ENCODE data around the gene PCNX4. TPM values are rescaled to one million over a fixed set of nuclear protein-coding genes. Genes with fewer than 3 reads are reported as not detected.
A peak's percentile ranks its signal among the peaks of the same experiment; 100 is the strongest.

The PCNX4 gene
- total RNA-seq, 1 donor from 2014 or later, result 36.8 TPM

GRCh38 chr14:60214415-60215126, 122.8 kb downstream of the PCNX4 start:
- TF ChIP-seq CTCF (IDR thresholded peaks at IDR 0.05; ENCODE audit: borderline replicate concordance), result no peak
- H3K27ac ChIP-seq (replicated peaks), result peak overlapping the region; percentile 48
- no peaks in the 10 kb centered on the region for H3K27me3 ChIP-seq (ENCODE audit: low read depth)
- H3K36me3 ChIP-seq, result no peaks in the 10 kb centered on the region
- H3K4me3 ChIP-seq, result no peak overlapping the region
- intact Hi-C loops (cut with micrococcal nuclease), result loop anchor here (10.0 kb wide), 1 partner anchor 110 kb away; no protein-coding TSS in a partner anchor
- no peak for DNase-seq
- H3K4me1 ChIP-seq, result peaks cover 22% of the 10 kb centered on the region
- no peaks in the 10 kb centered on the region for H3K9me3 ChIP-seq (replicated peaks)

- Histone ChIP-seq H3K9me3 (replicated peaks) (no peaks in the 10 kb centered on the region), H3K36me3 (no peaks in the 10 kb centered on the region), H3K4me1 (peaks cover 22% of the 10 kb centered on the region), H3K27ac (replicated peaks) (peak overlapping the region; percentile 48), H3K27me3 (ENCODE audit: low read depth) (no peaks in the 10 kb centered on the region), H3K4me3 (no peak overlapping the region)
- DNase-seq, result no peak
- no peak for TF ChIP-seq CTCF (IDR thresholded peaks at IDR 0.05; ENCODE audit: borderline replicate concordance)
- intact Hi-C loops (cut with micrococcal nuclease), result loop anchor here (10.0 kb wide), 1 partner anchor 110 kb away; no protein-coding TSS in a partner anchor
Measured at GRCh38 chr14:60215127-60215444, 123.4 kb downstream of the PCNX4 start.

- DNase-seq, result no peak
- no peak for TF ChIP-seq CTCF (IDR thresholded peaks at IDR 0.05; ENCODE audit: borderline replicate concordance)
- H3K9me3 ChIP-seq (replicated peaks), result no peaks in the 10 kb centered on the region
- peak overlapping the region; percentile 48 for H3K27ac ChIP-seq (replicated peaks)
- no peak overlapping the region for H3K4me3 ChIP-seq
- no peaks in the 10 kb centered on the region for H3K27me3 ChIP-seq (ENCODE audit: low read depth)
- intact Hi-C loops (cut with micrococcal nuclease), result loop anchor here (10.0 kb wide), 1 partner anchor 109 kb away; no protein-coding TSS in a partner anchor
- H3K36me3 ChIP-seq, result no peaks in the 10 kb centered on the region
- H3K4me1 ChIP-seq, result peaks cover 22% of the 10 kb centered on the region
Measured at GRCh38 chr14:60215520-60216420, 124.0 kb downstream of the PCNX4 start.

- no peak for TF ChIP-seq CTCF (IDR thresholded peaks at IDR 0.05; ENCODE audit: borderline replicate concordance)
- Histone ChIP-seq H3K27ac (replicated peaks) (no peak overlapping the region), H3K27me3 (ENCODE audit: low read depth) (no peaks in the 10 kb centered on the region), H3K36me3 (no peaks in the 10 kb centered on the region), H3K9me3 (replicated peaks) (no peaks in the 10 kb centered on the region), H3K4me1 (peaks cover 28% of the 10 kb centered on the region), H3K4me3 (no peak overlapping the region)
- intact Hi-C loops (cut with micrococcal nuclease), result loop anchor here (10.0 kb wide), 1 partner anchor 107 kb away; no protein-coding TSS in a partner anchor
- DNase-seq, result no peak
Measured at GRCh38 chr14:60217713-60218112, 126.0 kb downstream of the PCNX4 start.

Other genes starting within 250 kb of the PCNX4 start
- 0.80 TPM for gene RTN1, start 221.1 kb upstream of the PCNX4 start, total RNA-seq
- gene LRRC9, start 171.8 kb upstream of the PCNX4 start, total RNA-seq, result 0.19 TPM
- 29.5 TPM for gene DHRS7, start 73.5 kb downstream of the PCNX4 start, total RNA-seq
- gene PPM1A, start 157.3 kb downstream of the PCNX4 start, total RNA-seq, result 98.8 TPM

All from left ventricle myocardium inferior (tissue), 1 donor.